Coronary artery (tissue), 2 donors: ENCODE measurements around the gene IL31RA.

Experiments used
- DNase-seq: peaks from one replicate; pipeline ENCODE4 v3.0.0-alpha.2; 2017; ENCODE audit warnings: low spot score
- H3K27ac ChIP-seq, 2 donors: fragments of 200-600 bp; sonication (generic); one replicate each; pipeline ENCODE4 v1.5.1; 2016 to 2019
- H3K4me3 ChIP-seq: fragments of 200-600 bp; sonication (generic); 2 replicates; pipeline ENCODE4 v1.5.1; 2016; ENCODE audit warnings: mild to moderate bottlenecking, moderate library complexity
- CTCF ChIP-seq: fragments of 200-600 bp; sonication (generic); IDR thresholded peaks from one replicate; pipeline ENCODE4 v1.5.1; 2019; ENCODE audit warnings: antibody characterized with exemption

Gene IL31RA

GRCh38 chr5:55823151-55823796 lies 27.9 kb upstream of the IL31RA start:
- Histone ChIP-seq H3K27ac (no peak overlapping the region), H3K4me3 (no peak overlapping the region)
- TF ChIP-seq CTCF, result no peak
- DNase-seq, result no peak

GRCh38 chr5:55829956-55830355 lies 21.2 kb upstream of the IL31RA start:
- Histone ChIP-seq H3K4me3 (no peak overlapping the region), H3K27ac (no peak overlapping the region)
- DNase-seq, result no peak
- TF ChIP-seq CTCF, result no peak

GRCh38 chr5:55832446-55832845 lies 18.7 kb upstream of the IL31RA start:
- Histone ChIP-seq H3K27ac (no peak overlapping the region), H3K4me3 (no peak overlapping the region)
- no peak for TF ChIP-seq CTCF
- DNase-seq, result no peak

- DNase-seq, result no peak
- no peak for TF ChIP-seq CTCF
- Histone ChIP-seq H3K27ac (no peak overlapping the region), H3K4me3 (no peak overlapping the region)
These were observed 15.0 kb upstream of the IL31RA start for GRCh38 chr5:55836191-55836590.

GRCh38 chr5:55841976-55842375 lies 9.2 kb upstream of the IL31RA start:
- Histone ChIP-seq H3K27ac (no peak overlapping the region), H3K4me3 (no peak overlapping the region)
- no peak for DNase-seq
- TF ChIP-seq CTCF, result no peak

GRCh38 chr5:55847837-55848236 lies 3.3 kb upstream of the IL31RA start:
- no peak for TF ChIP-seq CTCF
- DNase-seq, result no peak
- H3K4me3 ChIP-seq, result no peak overlapping the region

GRCh38 chr5:55848783-55849182 lies 2.4 kb upstream of the IL31RA start:
- DNase-seq, result no peak

More at GRCh38 chr5:55847837-55848236, 3.3 kb upstream of the IL31RA start:
- no peak overlapping the region for H3K27ac ChIP-seq

More at GRCh38 chr5:55848783-55849182, 2.4 kb upstream of the IL31RA start:
- no peak overlapping the region for H3K4me3 ChIP-seq
- no peak for TF ChIP-seq CTCF
- no peak overlapping the region for H3K27ac ChIP-seq
